CD8-positive, alpha-beta memory T cell (primary cell): ENCODE measurements around the gene TOLLIP. TPM values are rescaled to one million over a fixed set of nuclear protein-coding genes. Genes with fewer than 3 reads are reported as not detected.
"Not testable (repeated sequence)": the region's sequence is repeated elsewhere in the genome, so short reads cannot be mapped to it uniquely, and the experiment has no call there.

Experiments
- CTCF ChIA-PET: fragments of 350-600 bp; sonication (Branson Sonifier 250); formaldehyde crosslinking; loops from one replicate; lab custom pipeline; 2021; ENCODE audit warnings: antibody characterized with exemption; lab: Charles Lee
- POLR2A ChIA-PET: fragments of 350-600 bp; sonication (Branson Sonifier 250); formaldehyde crosslinking; loops from one replicate; lab custom pipeline; 2021; ENCODE audit warnings: antibody characterized with exemption; lab: Charles Lee
- DNase-seq, 5 donors: peaks; one replicate each; pipeline versions ENCODE4 v3.0.0 to v3.0.0-alpha.2; 2020 to 2022; ENCODE audit warnings: mixed read lengths in 1 of 5
- H3K27ac ChIP-seq: one replicate; pipeline ENCODE4 v1.7.0; 2013; ENCODE audit warnings: low read depth, mild to moderate bottlenecking, low read length, moderate library complexity
- H3K27me3 ChIP-seq: 2 replicates; pipeline ENCODE4 v1.7.0; 2013; ENCODE audit warnings: low read length, mild to moderate bottlenecking; ENCODE audit not compliant: insufficient read depth, poor library complexity, severe bottlenecking
- H3K36me3 ChIP-seq: 2 replicates; pipeline ENCODE4 v1.7.0; 2013; ENCODE audit warnings: mild to moderate bottlenecking, low read length, moderate library complexity; ENCODE audit not compliant: insufficient read depth
- H3K4me1 ChIP-seq: 2 replicates; pipeline ENCODE4 v1.7.0; 2013; ENCODE audit warnings: mild to moderate bottlenecking, low read length, moderate library complexity; ENCODE audit not compliant: insufficient read depth
- H3K4me3 ChIP-seq: 2 replicates; pipeline ENCODE4 v1.7.0; 2013; ENCODE audit warnings: mild to moderate bottlenecking, low read length
- H3K9me3 ChIP-seq: 2 replicates; pipeline ENCODE4 v1.7.0; 2013; ENCODE audit warnings: mild to moderate bottlenecking, low read length
- H3K27ac Mint-ChIP-seq, 8 donors: one replicate each; pipeline ENCODE4 v1.8.0; 2020 to 2021; ENCODE audit warnings: mixed read lengths in 8 of 8, mild to moderate bottlenecking in 6 of 8, inconsistent platforms in 3 of 8, moderate library complexity in 3 of 8
- H3K27me3 Mint-ChIP-seq, 2 donors: one replicate each; pipeline ENCODE4 v1.8.0; 2020 to 2021; ENCODE audit warnings: mixed read lengths in 2 of 2, mild to moderate bottlenecking in 1 of 2, moderate library complexity in 1 of 2
- H3K36me3 Mint-ChIP-seq, 3 donors: one replicate each; pipeline ENCODE4 v1.8.0; 2020 to 2021; ENCODE audit warnings: mixed read lengths in 3 of 3, inconsistent platforms in 1 of 3, mild to moderate bottlenecking in 1 of 3
- H3K4me1 Mint-ChIP-seq, 3 donors: one replicate each; pipeline ENCODE4 v1.8.0; 2020 to 2021; ENCODE audit warnings: mixed read lengths in 3 of 3, inconsistent platforms in 1 of 3, mild to moderate bottlenecking in 1 of 3
- H3K4me3 Mint-ChIP-seq, 7 donors: one replicate each; pipeline ENCODE4 v1.8.0; 2020 to 2021; ENCODE audit warnings: mixed read lengths in 7 of 7, mild to moderate bottlenecking in 6 of 7, moderate library complexity in 4 of 7, inconsistent platforms in 2 of 7
- H3K9me3 Mint-ChIP-seq, 5 donors: one replicate each; pipeline ENCODE4 v1.8.0; 2020 to 2022; ENCODE audit warnings: mixed read lengths in 5 of 5, mild to moderate bottlenecking in 3 of 5, moderate library complexity in 2 of 5, inconsistent platforms in 1 of 5
- polyA plus RNA-seq: library from polyadenylated mRNA; unstranded; fragments of 300-500 nt; fragmentation: Illumina TruSeq; gene quantifications from one replicate; pipeline ENCODE4 v1.2.3, GENCODE V29; 2021
- total RNA-seq, 2 experiments: library from RNA; stranded (reverse); gene quantifications; one replicate each; pipeline ENCODE4 v1.2.3, GENCODE V29; 2021

The TOLLIP gene
- total and polyA plus RNA-seq, 3 experiments from 2014 or later, result 31.1 to 41.8 (median 36.3) TPM

- DNase-seq, result no peak
- Mint-ChIP-seq H3K9me3 (no peaks in the 10 kb centered on the region), H3K27ac (peak overlapping the region in 1 of 8 donors; percentile 90), H3K27me3 (no peaks in the 10 kb centered on the region), H3K36me3 (peaks cover 0 to 14% (median 0%) of the 10 kb centered on the region in 3 donors), H3K4me3 (no peak overlapping the region), H3K4me1 (peaks cover 0 to 5% (median 0%) of the 10 kb centered on the region in 3 donors)
- H3K36me3 ChIP-seq, result no peaks in the 10 kb centered on the region
- H3K27me3 ChIP-seq, result no peaks in the 10 kb centered on the region
- CTCF ChIA-PET, result no interaction called here
- no peak overlapping the region for H3K4me3 ChIP-seq
- H3K4me1 ChIP-seq, result no peaks in the 10 kb centered on the region
- no peak overlapping the region for H3K27ac ChIP-seq
- POLR2A ChIA-PET, result no interaction called here
- no peaks in the 10 kb centered on the region for H3K9me3 ChIP-seq
These were observed 38.4 kb downstream of the TOLLIP start for GRCh38 chr11:1271002-1271401.

DNA sequence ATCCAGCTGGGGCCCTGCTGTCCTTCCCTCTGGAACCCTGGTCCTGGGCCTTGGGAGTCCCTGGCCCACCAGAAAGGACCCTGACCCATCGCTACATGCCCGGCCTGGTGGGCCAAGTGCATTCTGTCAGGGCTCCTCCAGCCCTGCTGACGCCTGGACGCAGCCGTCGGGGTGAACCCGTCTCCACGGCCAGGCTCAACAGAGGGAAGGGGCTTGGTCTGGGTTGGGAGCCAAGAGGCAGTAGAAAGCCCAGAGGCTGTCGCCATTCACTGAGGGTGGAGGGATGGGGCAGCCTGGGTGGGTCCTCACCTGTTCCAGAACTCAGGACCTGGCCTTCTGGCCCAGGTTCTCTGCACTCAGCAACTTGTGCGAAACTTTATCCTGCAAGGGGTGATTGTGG lies 39.0 kb downstream of the TOLLIP start:
- no peak overlapping the region for H3K4me3 ChIP-seq
- Mint-ChIP-seq H3K4me3 (no peak overlapping the region), H3K27ac (no peak overlapping the region), H3K4me1 (peaks cover 0 to 5% (median 0%) of the 10 kb centered on the region in 3 donors), H3K9me3 (peaks cover 0 to under 1% (median 0%) of the 10 kb centered on the region in 5 donors), H3K36me3 (peaks cover 0 to 9% (median 0%) of the 10 kb centered on the region in 3 donors), H3K27me3 (no peaks in the 10 kb centered on the region)
- no peaks in the 10 kb centered on the region for H3K9me3 ChIP-seq
- no peak overlapping the region for H3K27ac ChIP-seq
- no peak for DNase-seq
- H3K4me1 ChIP-seq, result no peaks in the 10 kb centered on the region
- no peaks in the 10 kb centered on the region for H3K27me3 ChIP-seq
- ChIA-PET CTCF (interaction anchor here (1.0 kb wide), 1 partner anchor 732 kb away, joined by 3 read pairs; no protein-coding TSS in a partner anchor), POLR2A (no interaction called here)
- H3K36me3 ChIP-seq, result no peaks in the 10 kb centered on the region

- no peak overlapping the region for H3K4me3 ChIP-seq
- H3K36me3 Mint-ChIP-seq, result peaks cover 0 to 4% (median 0%) of the 10 kb centered on the region in 3 donors
- H3K27me3 ChIP-seq, result no peaks in the 10 kb centered on the region
- H3K4me1 ChIP-seq, result no peaks in the 10 kb centered on the region
- no peaks in the 10 kb centered on the region for H3K9me3 ChIP-seq
- no peaks in the 10 kb centered on the region for H3K27me3 Mint-ChIP-seq
- ChIA-PET CTCF (interaction anchor here (1.0 kb wide), 1 partner anchor 732 kb away, joined by 3 read pairs; no protein-coding TSS in a partner anchor), POLR2A (no interaction called here)
- DNase-seq, result no peak
- no peak overlapping the region for H3K27ac Mint-ChIP-seq
- H3K27ac ChIP-seq, result no peak overlapping the region
- H3K36me3 ChIP-seq, result no peaks in the 10 kb centered on the region
- H3K4me1 Mint-ChIP-seq, result peaks cover 0 to 5% (median 0%) of the 10 kb centered on the region in 3 donors
- no peak overlapping the region for H3K4me3 Mint-ChIP-seq
- H3K9me3 Mint-ChIP-seq, result peaks cover 0 to 2% (median 0%) of the 10 kb centered on the region in 5 donors
These were observed 39.5 kb downstream of the TOLLIP start for GRCh38 chr11:1269957-1270356.

DNA sequence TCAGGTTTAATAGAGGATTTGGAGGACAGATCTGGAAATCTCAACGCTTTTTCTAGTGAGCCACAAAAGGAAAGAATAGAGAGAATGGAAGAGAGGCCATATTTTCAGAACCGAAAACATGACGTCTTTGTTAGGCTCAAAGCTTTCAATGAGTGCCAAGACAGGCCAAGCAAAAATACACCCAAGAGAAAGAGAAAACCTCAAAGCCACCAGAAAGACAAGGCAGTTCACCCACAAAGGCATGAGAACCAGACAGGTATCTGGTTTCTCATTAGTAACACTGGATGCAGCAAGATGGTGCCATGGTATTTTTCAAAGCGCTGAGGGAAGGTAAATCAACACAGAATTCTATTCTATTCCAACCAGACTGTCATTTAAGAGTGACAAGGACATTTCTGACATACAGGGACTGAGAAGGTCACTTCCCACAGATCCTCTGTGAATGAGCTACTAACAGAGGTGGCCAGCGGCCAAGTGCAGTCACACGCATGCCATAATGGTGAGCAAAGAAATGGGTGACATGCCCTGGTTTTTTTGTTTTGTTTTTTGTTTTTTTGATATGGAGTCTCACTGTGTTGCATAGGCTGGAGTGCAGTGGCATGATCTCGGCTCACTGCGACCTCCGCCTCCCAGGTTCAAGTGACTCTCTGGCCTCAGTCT lies 41.9 kb downstream of the TOLLIP start:
- Histone ChIP-seq H3K4me1 (peaks cover 9% of the 10 kb centered on the region), H3K27me3 (no peaks in the 10 kb centered on the region), H3K27ac (no peak overlapping the region), H3K4me3 (no peak overlapping the region), H3K9me3 (no peaks in the 10 kb centered on the region), H3K36me3 (no peaks in the 10 kb centered on the region)
- Mint-ChIP-seq H3K4me3 (peak overlapping the region in 1 of 7 donors; percentile 1), H3K4me1 (peaks cover 9 to 19% (median 9%) of the 10 kb centered on the region in 3 donors), H3K27me3 (peaks cover 0 to 4% of the 10 kb centered on the region in 2 donors), H3K9me3 (peaks cover 0 to 5% (median 0%) of the 10 kb centered on the region in 5 donors), H3K36me3 (peaks cover 0 to 2% (median 0%) of the 10 kb centered on the region in 3 donors), H3K27ac (peak overlapping the region in 2 of 8 donors; percentile 20 to 75)
- peak in 1 of 5 donors; percentile 69 for DNase-seq
- POLR2A ChIA-PET, result no interaction called here
- CTCF ChIA-PET, result no interaction called here

- H3K4me3 ChIP-seq, H3K36me3 Mint-ChIP-seq, H3K9me3 Mint-ChIP-seq, H3K27me3 ChIP-seq, POLR2A ChIA-PET, DNase-seq, CTCF ChIA-PET, H3K36me3 ChIP-seq, H3K9me3 ChIP-seq, H3K27me3 Mint-ChIP-seq, H3K27ac ChIP-seq: not testable (repeated sequence)
- peak overlapping the region in 2 of 8 donors; percentile 22 to 75 for H3K27ac Mint-ChIP-seq
- H3K4me3 Mint-ChIP-seq, result peak overlapping the region in 1 of 7 donors; percentile 1
- H3K4me1 ChIP-seq, result peaks cover 13% of the 10 kb centered on the region
- peaks cover 11 to 25% (median 12%) of the 10 kb centered on the region in 3 donors for H3K4me1 Mint-ChIP-seq
These were observed 42.5 kb downstream of the TOLLIP start for GRCh38 chr11:1266976-1267375.

DNA sequence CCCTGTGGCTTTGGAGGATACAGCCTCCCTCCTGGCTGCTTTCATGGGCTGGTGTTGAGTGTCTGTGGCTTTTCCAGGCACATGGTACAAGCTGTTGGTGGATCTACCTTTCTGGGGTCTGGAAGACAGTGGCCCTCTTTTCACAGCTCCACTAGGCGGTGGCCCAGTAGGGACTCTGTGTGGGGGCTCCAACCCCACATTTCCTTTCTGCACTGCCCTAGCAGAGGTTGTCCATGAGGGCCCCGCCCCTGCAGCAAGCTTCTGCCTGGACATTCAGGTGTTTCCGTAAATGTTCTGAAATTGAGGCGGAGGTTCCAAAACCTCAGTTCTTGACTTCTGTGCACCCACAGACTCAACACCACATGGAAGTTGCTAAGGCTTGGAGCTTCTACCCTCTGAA lies 44.0 kb downstream of the TOLLIP start:
- H3K36me3 Mint-ChIP-seq, H3K9me3 ChIP-seq, H3K36me3 ChIP-seq, H3K27ac ChIP-seq, H3K9me3 Mint-ChIP-seq, H3K27me3 Mint-ChIP-seq, H3K27me3 ChIP-seq, H3K4me3 ChIP-seq, POLR2A ChIA-PET, DNase-seq: not testable (repeated sequence)
- CTCF ChIA-PET, result interaction anchor here (0.9 kb wide), 1 partner anchor 10 kb away, joined by 3 read pairs; no protein-coding TSS in a partner anchor
- H3K27ac Mint-ChIP-seq, result peak overlapping the region in 1 of 8 donors; percentile 46
- H3K4me3 Mint-ChIP-seq, result peak overlapping the region in 1 of 7 donors; percentile 23
- H3K4me1 Mint-ChIP-seq, result peaks cover 11 to 27% (median 13%) of the 10 kb centered on the region in 3 donors
- peaks cover 15% of the 10 kb centered on the region for H3K4me1 ChIP-seq

- CTCF ChIA-PET, H3K9me3 ChIP-seq, H3K36me3 ChIP-seq, H3K4me3 ChIP-seq, H3K36me3 Mint-ChIP-seq, POLR2A ChIA-PET, H3K27me3 Mint-ChIP-seq, H3K27me3 ChIP-seq, H3K9me3 Mint-ChIP-seq, H3K27ac ChIP-seq: not testable (repeated sequence)
- Mint-ChIP-seq H3K27ac (peak overlapping the region in 7 of 8 donors; percentile 9 to 87 (median 76)), H3K4me3 (peak overlapping the region in 3 of 7 donors; percentile 3 to 34 (median 15)), H3K4me1 (peaks cover 11 to 27% (median 13%) of the 10 kb centered on the region in 3 donors)
- peaks cover 15% of the 10 kb centered on the region for H3K4me1 ChIP-seq
- DNase-seq, result peak in 3 of 5 donors; percentile 8 to 41 (median 28)
These were observed 45.0 kb downstream of the TOLLIP start for GRCh38 chr11:1264444-1264843.

- DNase-seq, result peak in 1 of 5 donors; percentile 17
- Mint-ChIP-seq H3K36me3 (no peaks in the 10 kb centered on the region), H3K27ac (peak overlapping the region in 7 of 8 donors; percentile 72 to 95 (median 87)), H3K27me3 (peaks cover 0 to 4% of the 10 kb centered on the region in 2 donors), H3K9me3 (peaks cover 0 to 5% (median 0%) of the 10 kb centered on the region in 5 donors), H3K4me3 (peak overlapping the region; percentile 70 to 87 (median 84)), H3K4me1 (peaks cover 11 to 27% (median 13%) of the 10 kb centered on the region in 3 donors)
- CTCF ChIA-PET, result interaction anchor here (1.2 to 1.4 kb wide), 3 partner anchors 47 to 126 kb away, joined by 3 to 4 read pairs (median 4); partner anchors contain the start of genes BRSK2 and TOLLIP
- Histone ChIP-seq H3K36me3 (no peaks in the 10 kb centered on the region), H3K9me3 (no peaks in the 10 kb centered on the region), H3K27me3 (no peaks in the 10 kb centered on the region), H3K4me1 (peaks cover 15% of the 10 kb centered on the region), H3K4me3 (peak overlapping the region; percentile 85), H3K27ac (peak overlapping the region; percentile 75)
- POLR2A ChIA-PET, result interaction anchor here (1.9 kb wide), 1 partner anchor 46 kb away, joined by 17 read pairs; the partner anchor contains the start of gene TOLLIP
These were observed 46.4 kb downstream of the TOLLIP start for GRCh38 chr11:1263010-1263409.
